Neural cell (in vitro differentiated cells): Measurements from ENCODE around the gene COL6A3. TPM values are rescaled to one million over a fixed set of nuclear protein-coding genes. Genes with fewer than 3 reads are reported as not detected.

Experiments
- H2AFZ ChIP-seq: fragments of 200-600, 300-800 bp; sonication (generic), shearing (Covaris generic); 2 replicates; pipeline ENCODE4 v1.6.0; 2014; ENCODE audit warnings: low read depth, mild to moderate bottlenecking, antibody characterized with exemption, low read length, moderate library complexity
- H3F3A ChIP-seq: fragments of 200-600 bp; shearing (Covaris generic); 2 replicates; pipeline ENCODE4 v1.6.1; 2016; ENCODE audit warnings: mild to moderate bottlenecking, moderate library complexity, mixed read lengths, antibody characterized with exemption, low read length; ENCODE audit not compliant: insufficient read depth, poor library complexity, severe bottlenecking
- H3K27ac ChIP-seq: fragments of 200-600, 300-800 bp; sonication (generic), shearing (Covaris generic); 2 replicates; pipeline ENCODE4 v1.5.1; 2014; ENCODE audit warnings: mild to moderate bottlenecking, low read length, moderate library complexity
- H3K27me3 ChIP-seq: fragments of 300-800, 200-600 bp; sonication (generic), shearing (Covaris generic); 2 replicates; pipeline ENCODE4 v1.6.0; 2014; ENCODE audit warnings: mild to moderate bottlenecking, low read depth, low read length, moderate library complexity; ENCODE audit not compliant: insufficient read depth
- H3K36me3 ChIP-seq: fragments of 300-800, 200-600 bp; sonication (generic), shearing (Covaris generic); 2 replicates; pipeline ENCODE4 v1.5.1; 2014; ENCODE audit warnings: mild to moderate bottlenecking, antibody characterized with exemption, low read length, moderate library complexity; ENCODE audit not compliant: insufficient read depth
- H3K4me2 ChIP-seq: fragments of 300-800, 200-600 bp; sonication (generic), shearing (Covaris generic); 2 replicates; pipeline ENCODE4 v1.6.0; 2014; ENCODE audit warnings: mild to moderate bottlenecking, low read length
- H3K4me3 ChIP-seq: fragments of 300-800, 200-600 bp; sonication (generic), shearing (Covaris generic); 2 replicates; pipeline ENCODE4 v1.5.1; 2014; ENCODE audit warnings: mild to moderate bottlenecking, low read length, moderate library complexity
- H3K79me2 ChIP-seq: fragments of 200-600 bp; shearing (Covaris generic); replicated peaks from 2 replicates; pipeline ENCODE4 v1.6.0; 2014; ENCODE audit warnings: mild to moderate bottlenecking, low read length, moderate library complexity; ENCODE audit not compliant: insufficient read depth
- H3K9ac ChIP-seq: fragments of 300-800, 200-600 bp; sonication (generic), shearing (Covaris generic); 2 replicates; pipeline ENCODE4 v1.6.1; 2016; ENCODE audit warnings: mild to moderate bottlenecking, low read length, mixed read lengths
- H3K9me2 ChIP-seq: fragments of 200-600 bp; shearing (Covaris generic); 2 replicates; pipeline ENCODE4 v1.6.1; 2016; ENCODE audit warnings: mild to moderate bottlenecking, low read length, mixed read lengths; ENCODE audit not compliant: insufficient read depth
- H3K9me3 ChIP-seq: fragments of 200-600, 300-800 bp; sonication (generic), shearing (Covaris generic); 2 replicates; pipeline ENCODE4 v1.6.1; 2016; ENCODE audit warnings: mild to moderate bottlenecking, mixed run types, low read length, moderate library complexity, mixed read lengths
- H4K20me1 ChIP-seq: fragments of 200-600 bp; shearing (Covaris generic); 2 replicates; pipeline ENCODE4 v1.6.1; 2016; ENCODE audit warnings: mild to moderate bottlenecking, mixed run types; ENCODE audit not compliant: insufficient read depth
- CTCF ChIP-seq: fragments of 450-650 bp; IDR thresholded peaks from 2 replicates; pipeline ENCODE4 v1.5.1; 2014; ENCODE audit warnings: antibody characterized with exemption, mild to moderate bottlenecking, moderate library complexity; ENCODE audit not compliant: poor library complexity, severe bottlenecking
- EP300 ChIP-seq: fragments of 450-650 bp; conservative IDR thresholded peaks from 2 replicates; pipeline ENCODE4 v1.6.1; 2014; ENCODE audit warnings: antibody characterized with exemption, mild to moderate bottlenecking, moderate library complexity; ENCODE audit not compliant: poor library complexity, severe bottlenecking
- EZH2 ChIP-seq: fragments of 200-600, 300-800 bp; shearing (Covaris generic), sonication (generic); IDR thresholded peaks from 2 replicates; pipeline ENCODE4 v1.6.1; 2014; ENCODE audit warnings: antibody characterized with exemption, low read length, borderline replicate concordance, mild to moderate bottlenecking; ENCODE audit not compliant: insufficient read depth, poor library complexity, severe bottlenecking
- MXI1 ChIP-seq: fragments of 450-650 bp; conservative IDR thresholded peaks from 2 replicates; pipeline ENCODE4 v1.6.1; 2014; ENCODE audit warnings: antibody characterized with exemption, mild to moderate bottlenecking; ENCODE audit not compliant: poor library complexity, severe bottlenecking
- POLR2AphosphoS5 ChIP-seq: IDR thresholded peaks from 2 replicates; pipeline ENCODE4 v1.6.1; 2012
- RAD21 ChIP-seq: fragments of 450-650 bp; conservative IDR thresholded peaks from 2 replicates; pipeline ENCODE4 v1.6.1; 2014; ENCODE audit warnings: antibody characterized with exemption, mild to moderate bottlenecking, moderate library complexity
- REST ChIP-seq: IDR thresholded peaks from 2 replicates; pipeline ENCODE4 v1.6.1; 2012; ENCODE audit warnings: borderline replicate concordance
- SMC3 ChIP-seq: fragments of 450-650 bp; conservative IDR thresholded peaks from 2 replicates; pipeline ENCODE4 v1.6.1; 2014; ENCODE audit warnings: antibody characterized with exemption, mild to moderate bottlenecking, moderate library complexity; ENCODE audit not compliant: poor library complexity
- TAF1 ChIP-seq: IDR thresholded peaks from 2 replicates; pipeline ENCODE4 v1.6.1; 2012; ENCODE audit warnings: low read depth
- polyA plus RNA-seq: library from polyadenylated mRNA; depleted of rRNA; stranded (reverse); fragments of >200 nt; gene quantifications from 2 replicates; pipeline ENCODE4 v1.2.3, GENCODE V29; 2014

COL6A3 gene
- polyA plus RNA-seq, 1 donor from 2014 or later, result 0.05 TPM

GRCh38 chr2:237294460-237294859 is 119.5 kb downstream of the COL6A3 start:
- Histone ChIP-seq H3F3A (no peaks in the 10 kb centered on the region), H3K27ac (no peak overlapping the region), H3K9me2 (no peaks in the 10 kb centered on the region), H4K20me1 (no peaks in the 10 kb centered on the region), H3K36me3 (no peaks in the 10 kb centered on the region), H3K27me3 (no peaks in the 10 kb centered on the region), H2AFZ (no peak overlapping the region), H3K4me2 (no peak overlapping the region), H3K79me2 (no peaks in the 10 kb centered on the region), H3K4me3 (no peak overlapping the region), H3K9me3 (no peaks in the 10 kb centered on the region), H3K9ac (no peak overlapping the region)
- TF ChIP-seq EP300 (no peak), MXI1 (no peak), TAF1 (no peak), EZH2 (no peak), SMC3 (no peak), REST (no peak), CTCF (no peak), POLR2AphosphoS5 (no peak), RAD21 (no peak)

GRCh38 chr2:237293978-237294377 is 120.0 kb downstream of the COL6A3 start:
- Histone ChIP-seq H3F3A (no peaks in the 10 kb centered on the region), H3K27ac (no peak overlapping the region), H3K4me2 (no peak overlapping the region), H3K79me2 (no peaks in the 10 kb centered on the region), H3K9ac (no peak overlapping the region), H2AFZ (no peak overlapping the region), H3K4me3 (no peak overlapping the region), H3K9me2 (no peaks in the 10 kb centered on the region), H3K9me3 (no peaks in the 10 kb centered on the region), H3K27me3 (no peaks in the 10 kb centered on the region), H4K20me1 (no peaks in the 10 kb centered on the region), H3K36me3 (no peaks in the 10 kb centered on the region)
- TF ChIP-seq EZH2 (no peak), RAD21 (no peak), POLR2AphosphoS5 (no peak), MXI1 (no peak)
